ENCODE measurements around the gene MRPS18A. TPM values are rescaled to one million over a fixed set of nuclear protein-coding genes. Genes with fewer than 3 reads are reported as not detected.

MRPS18A gene
- total and polyA plus RNA-seq, 9 of the 15 experiments (the other 6 are each of a cell fraction or from before 2014, with no cell fraction given) = 87.5 to 243 (median 125) TPM

- peak; percentile 42; the same call in 1 of the 2 replicates for TF ChIP-seq REST (IDR thresholded peaks at IDR 0.05; ENCODE audit: borderline replicate concordance)
- TF ChIP-seq REST (CRISPR knock-in tag; IDR thresholded peaks at IDR 0.05; ENCODE audit: low read depth) = peak; percentile 40; the same call in 1 of the 2 replicates
- peak; percentile 96 for TF ChIP-seq CREM (IDR thresholded peaks at IDR 0.05; ENCODE audit: low read depth)
- TF ChIP-seq ZBTB43 (CRISPR knock-in tag; IDR thresholded peaks at IDR 0.05) = peak; percentile 83; the same call in 1 of the 2 replicates
- peak; percentile 70 for TF ChIP-seq DIDO1 (tag; IDR thresholded peaks at IDR 0.05; ENCODE audit: low read depth)
- peak; percentile 84 for TF ChIP-seq MEIS2 (IDR thresholded peaks at IDR 0.05; ENCODE audit: partially characterized antibody)
- 0 out of 2 replicates have a peak, but pooled peaks have one; percentile 14 for TF ChIP-seq STAT5B (CRISPR knock-in tag; IDR thresholded peaks at IDR 0.05)
- 0 out of 4 replicates have a peak, but pooled peaks of 1 of the 2 experiments have one; percentile 28 for TF ChIP-seq ZMIZ1 (IDR thresholded peaks at IDR 0.05; ENCODE audit: low read depth in 2 of 2, low read length in 2 of 2)
- peak; percentile 93 for TF ChIP-seq FOXJ2 (tag; IDR thresholded peaks at IDR 0.05)
- TF ChIP-seq NBN (IDR thresholded peaks at IDR 0.05; ENCODE audit: low read depth) = peak; percentile 93; the same call in 1 of the 2 replicates
- peak; percentile 91 to 95 for TF ChIP-seq MNT (conservative IDR thresholded peaks at IDR 0.05)
- TF ChIP-seq RAD51 (IDR thresholded peaks at IDR 0.05; ENCODE audit: borderline replicate concordance, low read depth) = peak; percentile 62; the same call in 1 of the 2 replicates
These were observed 37.5 kb upstream of the MRPS18A start (continued) for GRCh38 chr6:43724914-43725642.
